ENCODE measurements around the gene MTUS2.

MTUS2 gene

DNA sequence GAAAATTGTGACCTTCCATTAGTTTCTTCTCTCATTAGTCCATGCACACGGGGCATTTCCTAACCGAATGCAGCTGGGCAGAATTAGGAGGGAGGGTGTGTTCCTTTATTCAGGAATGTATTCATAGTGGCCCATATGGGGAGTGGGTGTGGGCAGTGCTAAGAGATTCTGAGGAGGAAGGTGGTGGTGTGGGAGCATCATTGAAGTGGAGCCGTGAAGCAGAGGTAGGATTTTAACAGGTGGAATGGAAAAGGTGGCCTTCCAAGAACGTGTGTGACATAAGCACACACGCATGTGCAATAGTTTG is 134.2 kb downstream of the MTUS2 start:
- H3K4me3 ChIP-seq (ENCODE audit: low read depth, low read length): no peak overlapping the region
- H3K4me1 ChIP-seq: no peaks in the 10 kb centered on the region
- TF ChIP-seq, protein P1, sequence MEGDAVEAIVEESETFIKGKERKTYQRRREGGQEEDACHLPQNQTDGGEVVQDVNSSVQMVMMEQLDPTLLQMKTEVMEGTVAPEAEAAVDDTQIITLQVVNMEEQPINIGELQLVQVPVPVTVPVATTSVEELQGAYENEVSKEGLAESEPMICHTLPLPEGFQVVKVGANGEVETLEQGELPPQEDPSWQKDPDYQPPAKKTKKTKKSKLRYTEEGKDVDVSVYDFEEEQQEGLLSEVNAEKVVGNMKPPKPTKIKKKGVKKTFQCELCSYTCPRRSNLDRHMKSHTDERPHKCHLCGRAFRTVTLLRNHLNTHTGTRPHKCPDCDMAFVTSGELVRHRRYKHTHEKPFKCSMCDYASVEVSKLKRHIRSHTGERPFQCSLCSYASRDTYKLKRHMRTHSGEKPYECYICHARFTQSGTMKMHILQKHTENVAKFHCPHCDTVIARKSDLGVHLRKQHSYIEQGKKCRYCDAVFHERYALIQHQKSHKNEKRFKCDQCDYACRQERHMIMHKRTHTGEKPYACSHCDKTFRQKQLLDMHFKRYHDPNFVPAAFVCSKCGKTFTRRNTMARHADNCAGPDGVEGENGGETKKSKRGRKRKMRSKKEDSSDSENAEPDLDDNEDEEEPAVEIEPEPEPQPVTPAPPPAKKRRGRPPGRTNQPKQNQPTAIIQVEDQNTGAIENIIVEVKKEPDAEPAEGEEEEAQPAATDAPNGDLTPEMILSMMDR (IDR thresholded peaks at IDR 0.05; ENCODE audit: low read depth, low read length): no peak
- DNase-seq: no peak
- H3K27me3 ChIP-seq: peaks cover 13% of the 10 kb centered on the region; the same call in 1 of the 2 replicates
- no peaks in the 10 kb centered on the region for H3K9me3 ChIP-seq
- no peaks in the 10 kb centered on the region for H3K36me3 ChIP-seq

DNA sequence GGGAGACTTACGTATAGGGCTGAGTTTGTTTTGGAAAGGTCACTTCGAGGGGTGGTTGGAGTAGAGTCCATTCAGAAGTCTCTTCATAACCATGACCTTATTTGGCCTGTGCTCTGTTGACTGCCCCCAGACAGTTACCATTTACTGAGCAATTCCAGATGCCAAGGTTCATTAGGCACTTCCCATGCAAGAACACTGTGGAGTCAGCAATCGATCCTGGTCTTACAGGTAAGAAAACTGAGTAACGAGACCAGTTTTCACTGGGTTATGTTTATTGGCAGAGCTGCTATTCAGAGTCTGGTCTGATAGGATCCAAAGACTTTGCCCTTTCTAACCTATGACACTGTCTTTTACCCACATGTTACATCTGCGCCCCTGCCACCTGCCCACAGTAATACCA is 134.7 kb downstream of the MTUS2 start:
- no peaks in the 10 kb centered on the region for H3K9me3 ChIP-seq
- H3K4me3 ChIP-seq (ENCODE audit: low read depth, low read length): no peak overlapping the region
- H3K27me3 ChIP-seq: peaks cover 13% of the 10 kb centered on the region; the same call in 1 of the 2 replicates
- H3K4me1 ChIP-seq: no peaks in the 10 kb centered on the region
- H3K36me3 ChIP-seq: no peaks in the 10 kb centered on the region
- DNase-seq: no peak
- TF ChIP-seq, protein P1 (IDR thresholded peaks at IDR 0.05; ENCODE audit: low read depth, low read length): no peak

GRCh38 chr13:28955264-28955966 is 135.3 kb downstream of the MTUS2 start:
- H3K9me3 ChIP-seq: no peaks in the 10 kb centered on the region
- no peaks in the 10 kb centered on the region for H3K36me3 ChIP-seq
- peaks cover 10% of the 10 kb centered on the region; the same call in 1 of the 2 replicates for H3K27me3 ChIP-seq
- no peak overlapping the region for H3K4me3 ChIP-seq (ENCODE audit: low read depth, low read length)
- TF ChIP-seq, protein P1 (IDR thresholded peaks at IDR 0.05; ENCODE audit: low read depth, low read length): no peak
- no peak for DNase-seq
- no peaks in the 10 kb centered on the region for H3K4me1 ChIP-seq

DNA sequence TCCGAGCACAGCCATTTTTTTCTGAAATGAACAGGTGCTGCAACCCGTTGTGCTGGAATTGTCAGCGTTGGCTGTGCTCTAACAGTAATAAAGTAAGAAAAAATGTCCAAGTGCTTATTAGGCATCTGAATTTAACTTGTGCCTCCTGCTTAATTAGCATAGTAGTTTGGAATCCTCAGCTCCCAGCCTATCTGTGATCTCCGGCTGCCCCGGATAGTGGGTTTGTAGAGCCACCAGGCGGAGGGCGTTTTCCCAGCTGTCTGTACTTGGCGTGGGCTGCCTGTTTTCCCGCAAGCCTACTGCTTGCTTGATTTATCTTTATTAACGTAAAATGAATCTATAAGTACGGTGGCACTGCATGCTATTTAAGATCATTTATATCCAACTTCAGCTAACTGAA is 137.9 kb downstream of the MTUS2 start:
- no peak for DNase-seq
- Histone ChIP-seq H3K4me3 (ENCODE audit: low read depth, low read length) (no peak overlapping the region), H3K27me3 (peaks cover 15% of the 10 kb centered on the region; the same call in 1 of the 2 replicates), H3K36me3 (no peaks in the 10 kb centered on the region), H3K4me1 (no peaks in the 10 kb centered on the region), H3K9me3 (no peaks in the 10 kb centered on the region)
- TF ChIP-seq, protein P1 (IDR thresholded peaks at IDR 0.05; ENCODE audit: low read depth, low read length): no peak

DNA sequence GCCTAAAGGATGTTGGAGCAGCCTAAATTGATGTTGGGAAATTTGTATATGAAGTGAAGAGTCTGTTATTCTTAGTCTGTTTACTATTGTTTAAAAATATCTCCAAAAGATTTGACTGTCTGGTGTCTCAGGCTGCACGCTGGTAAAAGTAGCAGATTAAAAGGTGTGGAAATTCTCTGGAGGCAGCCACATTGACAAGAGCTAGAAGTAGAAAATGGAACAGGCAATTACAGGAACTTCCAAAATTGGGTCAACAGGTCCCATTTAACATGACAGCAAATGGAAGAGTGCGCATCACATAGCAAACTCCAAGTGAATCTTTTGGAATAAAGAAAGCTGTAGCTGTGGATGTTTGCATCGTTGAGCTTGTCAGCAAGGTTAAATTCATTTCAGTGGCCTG is 138.3 kb downstream of the MTUS2 start:
- H3K4me3 ChIP-seq (ENCODE audit: low read depth, low read length): no peak overlapping the region
- H3K9me3 ChIP-seq: no peaks in the 10 kb centered on the region
- no peaks in the 10 kb centered on the region for H3K4me1 ChIP-seq
- no peak for DNase-seq
- TF ChIP-seq, protein P1 (IDR thresholded peaks at IDR 0.05; ENCODE audit: low read depth, low read length): no peak
- peaks cover 15% of the 10 kb centered on the region for H3K27me3 ChIP-seq
- H3K36me3 ChIP-seq: no peaks in the 10 kb centered on the region

DNA sequence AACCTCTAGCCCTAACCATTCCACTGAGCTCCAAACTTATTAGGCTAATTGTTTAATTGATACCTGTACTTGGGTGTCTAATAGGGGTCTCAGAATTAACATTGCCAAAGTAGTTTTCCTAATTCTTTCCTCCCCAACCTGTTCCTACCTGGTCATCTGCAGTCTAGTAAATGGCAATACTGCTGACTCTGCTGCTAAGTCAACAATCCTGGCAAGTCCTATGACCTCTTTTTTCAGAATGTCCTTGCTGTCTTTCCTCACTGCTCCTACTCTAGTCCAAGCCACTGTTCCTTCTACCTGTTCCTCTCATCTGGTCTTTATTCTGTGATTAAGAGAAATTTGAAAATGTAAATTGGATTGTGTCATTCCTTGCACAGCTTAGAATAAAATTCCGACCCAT is 143.9 kb downstream of the MTUS2 start:
- Histone ChIP-seq H3K4me3 (ENCODE audit: low read depth, low read length) (no peak overlapping the region), H3K4me1 (no peaks in the 10 kb centered on the region), H3K9me3 (no peaks in the 10 kb centered on the region), H3K36me3 (no peaks in the 10 kb centered on the region), H3K27me3 (peaks cover 22% of the 10 kb centered on the region)
- no peak for DNase-seq
- TF ChIP-seq, protein P1 (IDR thresholded peaks at IDR 0.05; ENCODE audit: low read depth, low read length): no peak

Measured in BE2C (cell line).